ENCODE data around the gene MAP3K6.
"Not testable (repeated sequence)": the region's sequence is repeated elsewhere in the genome, so short reads cannot be mapped to it uniquely, and the experiment has no call there.

Gene MAP3K6

GRCh38 chr1:27388337-27389005 lies 21.7 kb upstream of the MAP3K6 start:
- TF ChIP-seq, protein P1, sequence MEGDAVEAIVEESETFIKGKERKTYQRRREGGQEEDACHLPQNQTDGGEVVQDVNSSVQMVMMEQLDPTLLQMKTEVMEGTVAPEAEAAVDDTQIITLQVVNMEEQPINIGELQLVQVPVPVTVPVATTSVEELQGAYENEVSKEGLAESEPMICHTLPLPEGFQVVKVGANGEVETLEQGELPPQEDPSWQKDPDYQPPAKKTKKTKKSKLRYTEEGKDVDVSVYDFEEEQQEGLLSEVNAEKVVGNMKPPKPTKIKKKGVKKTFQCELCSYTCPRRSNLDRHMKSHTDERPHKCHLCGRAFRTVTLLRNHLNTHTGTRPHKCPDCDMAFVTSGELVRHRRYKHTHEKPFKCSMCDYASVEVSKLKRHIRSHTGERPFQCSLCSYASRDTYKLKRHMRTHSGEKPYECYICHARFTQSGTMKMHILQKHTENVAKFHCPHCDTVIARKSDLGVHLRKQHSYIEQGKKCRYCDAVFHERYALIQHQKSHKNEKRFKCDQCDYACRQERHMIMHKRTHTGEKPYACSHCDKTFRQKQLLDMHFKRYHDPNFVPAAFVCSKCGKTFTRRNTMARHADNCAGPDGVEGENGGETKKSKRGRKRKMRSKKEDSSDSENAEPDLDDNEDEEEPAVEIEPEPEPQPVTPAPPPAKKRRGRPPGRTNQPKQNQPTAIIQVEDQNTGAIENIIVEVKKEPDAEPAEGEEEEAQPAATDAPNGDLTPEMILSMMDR (IDR thresholded peaks at IDR 0.05; ENCODE audit: borderline replicate concordance, insufficient read depth, low read depth, low read length), result peak; percentile 88
- no peak overlapping the region for H3K4me3 ChIP-seq (ENCODE audit: low read depth, low read length)

GRCh38 chr1:27384797-27385196 lies 18.0 kb upstream of the MAP3K6 start:
- H3K4me3 ChIP-seq (ENCODE audit: low read depth, low read length), result not testable (repeated sequence)

DNA sequence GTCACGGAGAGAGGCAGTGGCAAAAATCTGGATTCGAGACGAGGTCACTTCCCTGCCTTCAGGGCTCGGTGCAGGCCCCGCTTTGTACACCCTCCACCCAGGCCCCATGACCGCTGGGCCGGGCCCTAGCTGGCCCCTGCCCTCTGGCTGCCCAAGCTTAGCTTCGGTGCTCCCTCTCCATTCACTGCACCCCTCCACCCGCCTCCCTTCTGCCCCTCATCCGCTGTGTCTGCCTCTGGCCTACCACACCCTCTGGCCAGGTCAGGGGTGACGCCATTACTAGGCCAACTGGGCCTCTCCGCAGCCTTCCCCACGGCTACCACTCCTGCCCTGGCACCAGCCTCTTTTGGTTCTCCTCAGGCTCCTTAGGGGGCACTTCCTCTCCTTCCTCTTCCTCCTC lies 16.9 kb upstream of the MAP3K6 start:
- H3K4me3 ChIP-seq (ENCODE audit: low read depth, low read length), result no peak overlapping the region
- TF ChIP-seq, protein P1 (IDR thresholded peaks at IDR 0.05; ENCODE audit: borderline replicate concordance, insufficient read depth, low read depth, low read length), result no peak

- no peak within 1 kb of the TSS for H3K4me3 ChIP-seq (ENCODE audit: low read depth, low read length)
These were observed 16.4 kb upstream of the MAP3K6 start, which contains the start of gene CD164L2 for GRCh38 chr1:27383039-27383605. TSS of gene CD164L2 (minus strand) at chr1:27383333. CDS start at chr1:27383239, 94 bp downstream.

GRCh38 chr1:27381969-27382762 lies 15.4 kb upstream of the MAP3K6 start:
- TF ChIP-seq, protein P1 (IDR thresholded peaks at IDR 0.05; ENCODE audit: borderline replicate concordance, insufficient read depth, low read depth, low read length), result no peak
- H3K4me3 ChIP-seq (ENCODE audit: low read depth, low read length), result no peak overlapping the region

More at GRCh38 chr1:27383039-27383605, 16.4 kb upstream of the MAP3K6 start, which contains the start of gene CD164L2:
- TF ChIP-seq, protein P1 (IDR thresholded peaks at IDR 0.05; ENCODE audit: borderline replicate concordance, insufficient read depth, low read depth, low read length), result no peak

DNA sequence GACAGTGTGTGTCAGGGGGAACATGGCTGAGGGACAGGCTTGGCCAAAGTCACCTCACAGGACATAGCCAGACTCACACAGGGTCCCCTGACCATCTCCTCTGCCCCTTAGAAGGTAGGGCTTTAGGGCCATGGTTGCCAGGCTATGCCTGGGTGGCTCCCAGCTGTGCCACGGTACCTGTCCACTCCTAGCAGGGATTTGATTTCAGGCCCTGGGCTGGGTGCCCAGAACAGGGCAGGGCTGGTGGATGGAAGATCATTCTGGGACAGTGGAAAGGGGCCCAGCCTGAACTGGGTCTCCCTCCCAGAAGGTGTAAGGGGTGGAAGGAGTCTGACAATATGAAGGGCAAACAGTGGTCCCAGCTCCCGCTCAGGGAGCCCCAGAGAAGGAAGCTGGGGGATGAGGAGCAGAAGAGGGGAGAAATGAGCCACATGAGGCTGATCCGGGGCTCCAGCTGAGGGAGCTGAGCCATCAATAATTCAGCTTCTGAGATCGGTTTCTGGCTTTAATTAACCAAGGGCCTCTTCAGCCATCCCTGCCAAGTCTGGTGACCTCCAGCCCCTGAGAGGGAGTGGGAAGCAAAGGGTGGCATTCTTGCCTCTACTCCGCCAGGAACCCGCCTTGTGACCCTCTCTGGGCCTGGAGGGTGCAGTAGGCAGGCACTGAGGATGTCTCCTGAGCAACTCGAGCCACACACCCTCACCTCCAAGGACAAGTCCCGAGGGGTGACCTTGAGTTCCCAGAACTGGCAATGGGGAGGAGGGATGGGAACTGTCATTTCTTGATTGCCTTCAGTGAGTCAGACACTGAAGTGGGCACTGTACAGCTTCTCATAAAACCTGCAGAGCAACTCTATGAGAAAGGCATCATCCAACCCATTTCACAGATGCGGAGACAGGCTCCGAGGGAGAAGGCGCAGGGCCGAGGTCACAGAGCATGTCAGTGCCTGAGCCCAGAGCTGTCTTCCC lies 14.3 kb upstream of the MAP3K6 start:
- H3K4me3 ChIP-seq (ENCODE audit: low read depth, low read length), result no peak overlapping the region
- TF ChIP-seq, protein P1 (IDR thresholded peaks at IDR 0.05; ENCODE audit: borderline replicate concordance, insufficient read depth, low read depth, low read length), result no peak

DNA sequence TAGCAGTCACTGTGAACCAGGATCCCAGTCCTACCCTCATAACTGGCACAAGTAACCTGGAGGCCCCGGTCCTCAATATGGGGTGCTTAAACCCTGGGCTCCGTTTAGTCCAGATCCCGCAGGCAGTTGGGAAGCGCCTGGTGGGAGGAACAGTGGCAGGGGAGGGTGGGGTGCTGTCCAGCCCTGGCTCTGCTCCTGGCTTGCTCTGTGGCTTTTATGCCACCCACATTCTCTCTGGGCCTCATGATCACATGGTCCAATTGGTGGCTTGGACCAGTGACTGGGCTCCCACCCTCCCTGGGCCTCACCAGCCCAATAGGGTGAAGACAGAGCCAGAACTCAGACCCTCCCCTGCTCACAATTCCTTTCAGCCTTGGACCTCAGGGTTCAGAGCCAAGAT lies 13.5 kb upstream of the MAP3K6 start:
- no peak overlapping the region for H3K4me3 ChIP-seq (ENCODE audit: low read depth, low read length)
- TF ChIP-seq, protein P1 (IDR thresholded peaks at IDR 0.05; ENCODE audit: borderline replicate concordance, insufficient read depth, low read depth, low read length), result no peak
